ENCODE measurements around the gene UQCRC1.

- TF ChIP-seq CTCF (IDR thresholded peaks at IDR 0.05; ENCODE audit: insufficient read depth, low read length): no peak
- no peak for TF ChIP-seq POLR2AphosphoS5 (IDR thresholded peaks at IDR 0.05; ENCODE audit: low read depth)
- no peak for TF ChIP-seq REST (IDR thresholded peaks at IDR 0.05; ENCODE audit: insufficient replicate concordance, low read depth)
Measured at GRCh38 chr3:48644898-48645760, 35.7 kb upstream of the UQCRC1 start.
